MM.1S (cell line): ENCODE results near the gene PCED1B.

Experiments used
- DNase-seq: peaks from one replicate; pipeline ENCODE4 v3.0.0-alpha.2; 2015
- H2AFZ ChIP-seq: fragments of 300-600 bp; sonication (generic); 2 replicates; pipeline ENCODE4 v1.6.0; 2016; ENCODE audit warnings: antibody characterized with exemption, low read length
- H3F3A ChIP-seq: fragments of 300-600 bp; sonication (generic); 2 replicates; pipeline ENCODE4 v1.6.1; 2016; ENCODE audit warnings: mild to moderate bottlenecking, antibody characterized with exemption, low read length, moderate library complexity, mixed read lengths; ENCODE audit not compliant: insufficient read depth
- H3K27ac ChIP-seq: fragments of 300-600 bp; sonication (generic); 2 replicates; pipeline ENCODE4 v1.5.1; 2016; ENCODE audit warnings: mild to moderate bottlenecking, low read length
- H3K27me3 ChIP-seq: fragments of 300-600 bp; sonication (generic); replicated peaks from 2 replicates; pipeline ENCODE4 v1.6.0; 2016; ENCODE audit warnings: low read length; ENCODE audit not compliant: insufficient read depth
- H3K36me3 ChIP-seq: fragments of 300-600 bp; sonication (generic); replicated peaks from 2 replicates; pipeline ENCODE4 v1.6.1; 2016; ENCODE audit warnings: mild to moderate bottlenecking, low read length, mixed read lengths; ENCODE audit not compliant: insufficient read depth
- H3K4me1 ChIP-seq: fragments of 300-600 bp; sonication (generic); 2 replicates; pipeline ENCODE4 v1.6.1; 2016; ENCODE audit warnings: low read length, mixed read lengths
- H3K4me2 ChIP-seq: fragments of 300-600 bp; sonication (generic); 2 replicates; pipeline ENCODE4 v1.6.0; 2016; ENCODE audit warnings: low read depth, low read length
- H3K4me3 ChIP-seq: fragments of 300-600 bp; sonication (generic); 2 replicates; pipeline ENCODE4 v1.5.1; 2016; ENCODE audit warnings: low read length, mixed read lengths
- H3K79me2 ChIP-seq: fragments of 300-600 bp; sonication (generic); 2 replicates; pipeline ENCODE4 v1.6.1; 2016; ENCODE audit warnings: mixed run types, low read length, mixed read lengths
- H3K9ac ChIP-seq: fragments of 300-600 bp; sonication (generic); 2 replicates; pipeline ENCODE4 v1.6.1; 2016; ENCODE audit warnings: low read length, mixed read lengths
- H3K9me2 ChIP-seq: fragments of 300-600 bp; sonication (generic); replicated peaks from 2 replicates; pipeline ENCODE4 v1.6.1; 2016; ENCODE audit warnings: mild to moderate bottlenecking, low read length, mixed read lengths; ENCODE audit not compliant: insufficient read depth
- H3K9me3 ChIP-seq: fragments of 300-600 bp; sonication (generic); replicated peaks from 2 replicates; pipeline ENCODE4 v1.6.1; 2016; ENCODE audit warnings: mild to moderate bottlenecking, low read length, mixed read lengths; ENCODE audit not compliant: insufficient read depth
- H4K20me1 ChIP-seq: fragments of 300-600 bp; sonication (generic); 2 replicates; pipeline ENCODE4 v1.6.1; 2016; ENCODE audit warnings: mild to moderate bottlenecking, low read length, moderate library complexity, mixed read lengths; ENCODE audit not compliant: insufficient read depth
- CTCF ChIP-seq: fragments of 300-600 bp; sonication (generic); IDR thresholded peaks from 2 replicates; pipeline ENCODE4 v1.5.1; 2016; ENCODE audit warnings: antibody characterized with exemption, low read length, mixed read lengths
- EZH2 ChIP-seq: fragments of 300-600 bp; sonication (generic); optimal IDR thresholded peaks from 2 replicates; pipeline ENCODE3; 2017; ENCODE audit warnings: low read depth, mild to moderate bottlenecking, antibody characterized with exemption, low read length, mixed read lengths
- EZH2phosphoT487 ChIP-seq: fragments of 300-600 bp; sonication (generic); IDR thresholded peaks from 2 replicates; pipeline ENCODE4 v1.6.1; 2018; ENCODE audit warnings: antibody characterized with exemption, low read length

Gene PCED1B

DNA sequence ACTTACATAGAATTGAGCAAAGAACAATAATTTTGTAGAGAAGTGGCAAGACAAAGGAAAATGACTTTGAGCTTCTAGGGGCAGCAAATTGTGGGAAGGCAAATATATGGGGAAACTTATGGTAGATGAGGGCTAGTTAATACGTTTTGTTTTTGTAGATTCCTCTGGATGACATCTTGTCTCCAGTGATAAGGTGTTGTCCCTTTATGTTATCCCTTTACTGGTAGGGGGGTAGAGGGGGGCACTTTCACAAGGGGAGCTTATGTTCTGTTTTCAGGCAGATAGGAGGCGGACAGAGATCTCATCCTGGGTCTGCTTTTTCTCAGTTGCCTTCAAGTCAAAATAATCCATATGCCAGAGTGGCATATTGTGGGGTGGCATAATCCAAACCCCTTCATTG, 106.8 kb downstream of the PCED1B start:
- Histone ChIP-seq H3K27me3 (no peaks in the 10 kb centered on the region), H3K9me2 (no peaks in the 10 kb centered on the region), H3F3A (no peaks in the 10 kb centered on the region), H2AFZ (no peak overlapping the region), H3K4me1 (peaks cover 4% of the 10 kb centered on the region; the same call in 1 of the 2 replicates), H3K27ac (no peak overlapping the region), H3K9ac (no peak overlapping the region), H3K79me2 (no peaks in the 10 kb centered on the region), H3K4me2 (no peak overlapping the region), H3K9me3 (no peaks in the 10 kb centered on the region), H3K4me3 (no peak overlapping the region), H4K20me1 (no peaks in the 10 kb centered on the region), H3K36me3 (no peaks in the 10 kb centered on the region)
- TF ChIP-seq CTCF (no peak), EZH2 (no peak), EZH2phosphoT487 (no peak)
- DNase-seq = no peak

GRCh38 chr12:47188576-47189441, 109.4 kb downstream of the PCED1B start:
- H3K4me3 ChIP-seq = no peak overlapping the region
- H2AFZ ChIP-seq = no peak overlapping the region
- no peak overlapping the region for H3K27ac ChIP-seq
- no peaks in the 10 kb centered on the region for H3K36me3 ChIP-seq
- TF ChIP-seq CTCF = no peak
- H3F3A ChIP-seq = no peaks in the 10 kb centered on the region
- no peaks in the 10 kb centered on the region for H4K20me1 ChIP-seq
- H3K79me2 ChIP-seq = no peaks in the 10 kb centered on the region
- H3K27me3 ChIP-seq = no peaks in the 10 kb centered on the region
- H3K9ac ChIP-seq = no peak overlapping the region
- no peaks in the 10 kb centered on the region for H3K9me2 ChIP-seq
- H3K4me2 ChIP-seq = no peak overlapping the region
- H3K9me3 ChIP-seq = no peaks in the 10 kb centered on the region
- DNase-seq = no peak
- peaks cover 4% of the 10 kb centered on the region; the same call in 1 of the 2 replicates for H3K4me1 ChIP-seq

DNA sequence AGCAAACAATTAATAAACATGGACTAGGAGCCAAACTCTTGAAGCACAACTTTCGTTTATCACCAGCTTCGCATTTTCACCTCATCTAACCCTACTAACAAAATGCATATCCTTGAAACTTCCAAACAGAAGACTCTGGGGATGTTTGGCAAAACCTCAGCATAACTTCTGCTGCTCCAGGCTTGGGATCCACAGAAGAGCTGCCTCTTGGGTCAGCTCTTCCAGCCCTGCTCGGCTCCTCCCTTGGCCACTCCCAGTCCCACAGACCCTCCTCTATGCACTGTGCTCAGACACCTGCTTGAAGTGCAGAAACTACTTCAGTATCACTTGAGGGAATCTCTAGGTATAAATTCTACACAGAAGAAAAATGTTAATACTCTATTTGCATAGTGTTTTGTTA, 110.3 kb downstream of the PCED1B start:
- H3K4me3 ChIP-seq = no peak overlapping the region
- no peaks in the 10 kb centered on the region for H3F3A ChIP-seq
- no peak for TF ChIP-seq EZH2
- TF ChIP-seq EZH2phosphoT487 = no peak
- no peak for TF ChIP-seq CTCF
- no peak overlapping the region for H2AFZ ChIP-seq
- no peaks in the 10 kb centered on the region for H4K20me1 ChIP-seq
- H3K27me3 ChIP-seq = no peaks in the 10 kb centered on the region
- peaks cover 4% of the 10 kb centered on the region; the same call in 1 of the 2 replicates for H3K4me1 ChIP-seq
- H3K9me2 ChIP-seq = no peaks in the 10 kb centered on the region
- no peak overlapping the region for H3K27ac ChIP-seq
- DNase-seq = no peak
- H3K4me2 ChIP-seq = no peak overlapping the region
- H3K9me3 ChIP-seq = no peaks in the 10 kb centered on the region
- H3K36me3 ChIP-seq = no peaks in the 10 kb centered on the region
- H3K79me2 ChIP-seq = no peaks in the 10 kb centered on the region
- no peak overlapping the region for H3K9ac ChIP-seq
